ENCODE measurements around the gene HECTD4. TPM values are rescaled to one million over a fixed set of nuclear protein-coding genes. Genes with fewer than 3 reads are reported as not detected.

Gene HECTD4
- total RNA-seq, 1 donor from 2014 or later = 40.7 TPM

DNA sequence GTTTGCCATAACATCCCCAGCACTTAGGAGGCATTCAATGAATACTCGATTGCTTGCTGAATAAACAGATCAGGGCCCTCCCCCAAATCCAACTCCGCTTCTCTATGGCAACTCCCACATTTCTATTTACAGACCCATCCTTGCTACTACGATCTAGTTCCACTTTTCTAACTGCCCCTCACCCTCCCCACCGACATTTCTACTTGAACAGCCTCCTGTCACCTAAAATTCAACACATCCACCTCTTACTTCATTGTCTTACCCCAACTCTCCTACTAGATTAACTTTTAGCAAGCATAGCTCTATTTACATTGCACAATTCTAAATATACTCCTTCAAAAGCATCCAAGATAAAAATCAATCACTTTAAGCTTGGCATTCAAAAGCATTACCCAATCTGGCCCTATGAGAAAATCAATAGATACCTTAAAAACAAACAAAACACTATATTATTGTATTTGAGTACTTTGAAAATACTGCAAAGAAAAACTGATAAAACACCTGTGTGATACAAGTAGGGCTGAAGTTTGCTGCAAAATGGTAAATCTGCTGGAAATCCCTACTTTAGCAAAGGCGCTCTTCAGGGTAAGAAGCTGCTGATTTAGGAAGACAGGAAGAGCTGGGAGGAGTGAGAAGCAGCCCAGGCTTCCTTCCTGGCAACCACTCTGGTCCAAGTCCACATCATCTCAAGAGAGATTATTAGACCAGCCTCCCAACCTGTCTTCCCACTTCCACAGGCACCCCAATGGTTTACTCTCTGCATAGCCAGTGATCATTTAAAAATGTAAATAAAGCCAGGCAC, 96.4 kb downstream of the HECTD4 start:
- DNase-seq (ENCODE audit: low spot score) = no peak
- Mint-ChIP-seq H3K36me3 (ENCODE audit: low read depth) (peaks cover 2% of the 10 kb centered on the region), H3K27me3 (ENCODE audit: low read depth) (no peaks in the 10 kb centered on the region), H3K27ac (ENCODE audit: unreplicated experiment) (no peak overlapping the region), H3K4me1 (ENCODE audit: low read depth) (peaks cover 11% of the 10 kb centered on the region), H3K4me3 (ENCODE audit: unreplicated experiment) (no peak overlapping the region), H3K9me3 (ENCODE audit: low read depth) (peaks cover 2% of the 10 kb centered on the region)
- TF ChIP-seq, protein P1, sequence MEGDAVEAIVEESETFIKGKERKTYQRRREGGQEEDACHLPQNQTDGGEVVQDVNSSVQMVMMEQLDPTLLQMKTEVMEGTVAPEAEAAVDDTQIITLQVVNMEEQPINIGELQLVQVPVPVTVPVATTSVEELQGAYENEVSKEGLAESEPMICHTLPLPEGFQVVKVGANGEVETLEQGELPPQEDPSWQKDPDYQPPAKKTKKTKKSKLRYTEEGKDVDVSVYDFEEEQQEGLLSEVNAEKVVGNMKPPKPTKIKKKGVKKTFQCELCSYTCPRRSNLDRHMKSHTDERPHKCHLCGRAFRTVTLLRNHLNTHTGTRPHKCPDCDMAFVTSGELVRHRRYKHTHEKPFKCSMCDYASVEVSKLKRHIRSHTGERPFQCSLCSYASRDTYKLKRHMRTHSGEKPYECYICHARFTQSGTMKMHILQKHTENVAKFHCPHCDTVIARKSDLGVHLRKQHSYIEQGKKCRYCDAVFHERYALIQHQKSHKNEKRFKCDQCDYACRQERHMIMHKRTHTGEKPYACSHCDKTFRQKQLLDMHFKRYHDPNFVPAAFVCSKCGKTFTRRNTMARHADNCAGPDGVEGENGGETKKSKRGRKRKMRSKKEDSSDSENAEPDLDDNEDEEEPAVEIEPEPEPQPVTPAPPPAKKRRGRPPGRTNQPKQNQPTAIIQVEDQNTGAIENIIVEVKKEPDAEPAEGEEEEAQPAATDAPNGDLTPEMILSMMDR (IDR thresholded peaks at IDR 0.05) = no peak

DNA sequence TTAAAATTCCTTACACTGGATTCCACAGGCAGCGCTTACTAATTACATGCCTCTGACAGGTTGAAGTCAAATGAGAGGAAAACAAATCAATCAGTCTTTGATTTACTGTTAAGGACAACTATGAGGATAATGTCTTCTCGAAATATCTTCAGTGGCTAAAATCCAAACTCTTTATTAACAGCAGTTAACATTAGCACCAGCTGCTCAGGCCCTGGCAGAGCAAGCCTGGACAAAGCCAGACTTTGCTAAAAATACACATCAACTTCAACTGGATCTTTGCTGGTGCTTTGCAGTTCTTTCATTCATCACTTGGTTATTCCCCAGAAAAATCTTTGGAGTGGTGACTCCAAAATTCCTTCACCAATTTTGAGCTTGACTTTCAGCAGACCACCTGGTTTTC, 98.7 kb downstream of the HECTD4 start:
- Mint-ChIP-seq H3K4me3 (ENCODE audit: unreplicated experiment) (no peak overlapping the region), H3K9me3 (ENCODE audit: low read depth) (no peaks in the 10 kb centered on the region), H3K4me1 (ENCODE audit: low read depth) (peaks cover 11% of the 10 kb centered on the region), H3K27ac (ENCODE audit: unreplicated experiment) (peak overlapping the region; percentile 4), H3K27me3 (ENCODE audit: low read depth) (no peaks in the 10 kb centered on the region), H3K36me3 (ENCODE audit: low read depth) (no peaks in the 10 kb centered on the region)
- no peak for DNase-seq (ENCODE audit: low spot score)
- TF ChIP-seq, protein P1 (IDR thresholded peaks at IDR 0.05) = no peak

DNA sequence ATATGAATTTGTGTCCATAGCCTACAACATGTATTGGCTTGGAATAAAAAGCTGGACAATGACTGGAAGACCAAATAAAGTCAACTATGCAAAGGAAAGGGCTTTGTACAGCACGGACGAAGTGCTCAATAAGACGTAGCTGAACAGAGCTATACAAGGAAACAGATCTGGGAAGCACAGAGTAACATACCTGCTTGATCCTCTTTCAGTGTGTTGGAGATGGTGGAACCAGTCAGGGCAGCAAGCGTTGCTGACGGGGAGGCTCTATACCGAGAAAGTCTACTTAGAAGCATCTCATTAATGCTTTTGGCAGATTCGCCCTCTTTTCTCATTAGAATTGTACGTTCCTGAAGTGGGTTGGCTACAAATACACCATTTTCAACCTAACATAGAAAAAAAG, 99.3 kb downstream of the HECTD4 start:
- TF ChIP-seq, protein P1 (IDR thresholded peaks at IDR 0.05) = no peak
- Mint-ChIP-seq H3K36me3 (ENCODE audit: low read depth) (peaks cover 2% of the 10 kb centered on the region), H3K27me3 (ENCODE audit: low read depth) (no peaks in the 10 kb centered on the region), H3K9me3 (ENCODE audit: low read depth) (no peaks in the 10 kb centered on the region), H3K4me3 (ENCODE audit: unreplicated experiment) (no peak overlapping the region), H3K27ac (ENCODE audit: unreplicated experiment) (no peak overlapping the region), H3K4me1 (ENCODE audit: low read depth) (peaks cover 11% of the 10 kb centered on the region)
- no peak for DNase-seq (ENCODE audit: low spot score)

GRCh38 chr12:112275836-112276235, 106.4 kb downstream of the HECTD4 start:
- DNase-seq (ENCODE audit: low spot score) = no peak
- Mint-ChIP-seq H3K36me3 (ENCODE audit: low read depth) (peaks cover 16% of the 10 kb centered on the region), H3K4me1 (ENCODE audit: low read depth) (peaks cover 4% of the 10 kb centered on the region), H3K4me3 (ENCODE audit: unreplicated experiment) (no peak overlapping the region), H3K9me3 (ENCODE audit: low read depth) (no peaks in the 10 kb centered on the region), H3K27ac (ENCODE audit: unreplicated experiment) (no peak overlapping the region), H3K27me3 (ENCODE audit: low read depth) (no peaks in the 10 kb centered on the region)
- TF ChIP-seq, protein P1 (IDR thresholded peaks at IDR 0.05) = no peak

DNA sequence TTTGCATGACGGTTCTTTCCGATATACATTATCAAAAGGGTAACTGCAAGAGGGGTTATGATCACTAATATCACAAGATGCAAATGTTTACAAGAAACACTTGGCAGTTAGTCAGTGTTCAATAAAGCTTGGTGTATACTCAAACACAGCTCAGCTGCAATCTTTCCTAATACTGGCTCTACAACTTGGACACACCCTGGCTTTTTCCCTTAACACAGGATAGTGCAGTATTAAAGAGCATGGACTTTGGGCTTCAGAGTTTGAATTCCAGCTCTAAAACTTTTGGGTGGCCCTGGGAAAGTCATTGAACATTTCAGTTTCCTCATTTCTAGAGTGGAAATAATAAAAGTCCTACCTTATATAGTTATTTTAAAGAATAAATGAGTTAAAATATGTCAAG, 107.0 kb downstream of the HECTD4 start:
- no peak overlapping the region for H3K27ac Mint-ChIP-seq (ENCODE audit: unreplicated experiment)
- TF ChIP-seq, protein P1 (IDR thresholded peaks at IDR 0.05) = no peak
- H3K36me3 Mint-ChIP-seq (ENCODE audit: low read depth) = peaks cover 17% of the 10 kb centered on the region
- H3K4me3 Mint-ChIP-seq (ENCODE audit: unreplicated experiment) = no peak overlapping the region
- H3K4me1 Mint-ChIP-seq (ENCODE audit: low read depth) = peaks cover 4% of the 10 kb centered on the region
- DNase-seq (ENCODE audit: low spot score) = no peak
- no peaks in the 10 kb centered on the region for H3K9me3 Mint-ChIP-seq (ENCODE audit: low read depth)
- no peaks in the 10 kb centered on the region for H3K27me3 Mint-ChIP-seq (ENCODE audit: low read depth)
